HCT116 (cell line): ENCODE measurements around the gene SLC35G2. TPM values are rescaled to one million over a fixed set of nuclear protein-coding genes. Genes with fewer than 3 reads are reported as not detected.

Source experiments
- ATAC-seq: fragments of 200-7000 bp; cut with Tn5 transposase; 2 replicates; pipeline ENCODE4 v1.9.1; 2020; ENCODE audit warnings: mild to moderate bottlenecking, moderate library complexity
- BruUV-seq: library from RNA; stranded (reverse); fragments of 400-500 nt; replicated peaks from 2 replicates; lab custom pipeline; 2021; lab: Mats Ljungman, UMichigan
- CTCF ChIA-PET: fragments of 300-600 bp; sonication (Branson Sonifier 250); formaldehyde crosslinking; loops from one replicate; lab custom pipeline; 2021; ENCODE audit warnings: antibody characterized with exemption; lab: Charles Lee
- POLR2A ChIA-PET: fragments of 300-600, 350-600 bp; sonication (Branson Sonifier 250); formaldehyde crosslinking; loops from one replicate; lab custom pipeline; 2021; ENCODE audit warnings: antibody characterized with exemption; lab: Charles Lee
- RAD21 ChIA-PET, 2 experiments: fragments of 300-600 bp; sonication (Branson Sonifier 250); formaldehyde crosslinking; loops; one replicate each; lab custom pipeline; 2023; ENCODE audit warnings: low total read pairs in 2 of 2; ENCODE audit not compliant: uncharacterized antibody in 2 of 2, unreplicated experiment in 2 of 2, low non-redundant PET in 1 of 2; lab: Charles Lee
- DNase-seq: peaks from one replicate; pipeline ENCODE4 v3.0.0-alpha.2; 2010; ENCODE audit warnings: low read depth, low spot score
- H2AFZ ChIP-seq: fragments of 200-600 bp; shearing (Covaris generic), sonication (generic); 2 replicates; pipeline ENCODE4 v1.6.1; 2017; ENCODE audit warnings: low read depth, mixed run types, mixed read lengths, antibody characterized with exemption, low read length; ENCODE audit not compliant: poor library complexity, severe bottlenecking
- H3K27ac ChIP-seq: 2 replicates; pipeline ENCODE4 v1.5.1; 2012; ENCODE audit warnings: low read depth, low read length
- H3K27me3 ChIP-seq: fragments of 200-600 bp; sonication (generic); 2 replicates; pipeline ENCODE4 v1.6.1; 2016; ENCODE audit warnings: mixed run types, low read length, mixed read lengths; ENCODE audit not compliant: insufficient read depth
- H3K36me3 ChIP-seq, 2 experiments: fragments of 200-500 bp in 1 of 2; fragments of 200-600 bp in 1 of 2; sonication (Bioruptor generic) in 1 of 2; sonication (generic) in 1 of 2; 2 replicates each; pipeline versions ENCODE4 v1.5.1 to v1.6.1; 2014 to 2016; ENCODE audit warnings: low read length in 2 of 2, inconsistent platforms in 1 of 2, mixed read lengths in 1 of 2, mixed run types in 1 of 2; ENCODE audit not compliant: insufficient read depth in 2 of 2, control insufficient read depth in 1 of 2
- H3K4me1 ChIP-seq, 2 experiments: fragments of 200-600 bp in 1 of 2; sonication (generic) in 1 of 2; 2 replicates each; pipeline versions ENCODE4 v1.5.1 to v1.6.1; 2012 to 2017; ENCODE audit warnings: low read length in 2 of 2, inconsistent platforms in 1 of 2, mild to moderate bottlenecking in 1 of 2, mixed read lengths in 1 of 2, mixed run types in 1 of 2, moderate library complexity in 1 of 2; ENCODE audit not compliant: insufficient read depth in 2 of 2, control insufficient read depth in 1 of 2
- H3K4me2 ChIP-seq: fragments of 200-600 bp; sonication (generic); 2 replicates; pipeline ENCODE4 v1.6.1; 2017; ENCODE audit warnings: mixed run types, low read length, mixed read lengths
- H3K4me3 ChIP-seq, 2 experiments: fragments of 200-600 bp in 1 of 2; sonication (generic) in 1 of 2; replicated peaks in 1 of 2; 2 replicates each; pipeline ENCODE4 v1.5.1; 2011 to 2016; ENCODE audit warnings: low read length in 2 of 2, control low read depth in 1 of 2, low read depth in 1 of 2, mild to moderate bottlenecking in 1 of 2, mixed read lengths in 1 of 2, mixed run types in 1 of 2
- H3K79me2 ChIP-seq: fragments of 200-600 bp; sonication (generic); 2 replicates; pipeline ENCODE4 v1.6.1; 2017; ENCODE audit warnings: mild to moderate bottlenecking, mixed run types, low read length, moderate library complexity, mixed read lengths; ENCODE audit not compliant: insufficient read depth
- H3K9ac ChIP-seq: fragments of 200-600 bp; sonication (generic); 2 replicates; pipeline ENCODE4 v1.6.1; 2016; ENCODE audit warnings: low read length, mixed read lengths
- H3K9me2 ChIP-seq: fragments of 200-600 bp; sonication (generic), shearing (Covaris generic); 2 replicates; pipeline ENCODE4 v1.6.1; 2017; ENCODE audit warnings: mixed run types, mild to moderate bottlenecking, moderate library complexity; ENCODE audit not compliant: insufficient read depth
- H3K9me3 ChIP-seq, 2 experiments: fragments of 200-500 bp in 1 of 2; fragments of 200-600 bp in 1 of 2; sonication (Bioruptor generic) in 1 of 2; sonication (generic) in 1 of 2; 2 replicates each; pipeline ENCODE4 v1.6.1; 2014 to 2017; ENCODE audit warnings: low read length in 2 of 2, mixed read lengths in 2 of 2, inconsistent platforms in 1 of 2, low read depth in 1 of 2, mild to moderate bottlenecking in 1 of 2, mixed run types in 1 of 2, moderate library complexity in 1 of 2; ENCODE audit not compliant: control insufficient read depth in 1 of 2, insufficient read depth in 1 of 2
- H4K20me1 ChIP-seq: fragments of 200-600 bp; sonication (generic), shearing (Covaris generic); 2 replicates; pipeline ENCODE4 v1.6.1; 2017; ENCODE audit warnings: mixed run types, mild to moderate bottlenecking, moderate library complexity; ENCODE audit not compliant: insufficient read depth
- CEBPB ChIP-seq: IDR thresholded peaks from 2 replicates; pipeline ENCODE4 v1.6.1; 2012; ENCODE audit warnings: low read depth
- CTCF ChIP-seq, 3 experiments: fragments of 200-600 bp in 1 of 3; sonication (generic) in 1 of 3; IDR thresholded peaks in 2 of 3; conservative IDR thresholded peaks in 1 of 3; 2 replicates each; pipeline ENCODE4 v1.5.1; 2012 to 2017; ENCODE audit warnings: low read depth in 2 of 3, low read length in 2 of 3, antibody characterized with exemption in 1 of 3, borderline replicate concordance in 1 of 3, control low read depth in 1 of 3, mild to moderate bottlenecking in 1 of 3, mixed read lengths in 1 of 3, mixed run types in 1 of 3, moderate library complexity in 1 of 3; ENCODE audit not compliant: insufficient read depth in 1 of 3
- EGR1 ChIP-seq: IDR thresholded peaks from 2 replicates; pipeline ENCODE4 v1.6.1; 2012; ENCODE audit warnings: low read depth
- EZH2 ChIP-seq: fragments of 200-600 bp; sonication (generic); IDR thresholded peaks from 2 replicates; pipeline ENCODE4 v1.6.1; 2017; ENCODE audit warnings: antibody characterized with exemption, mixed run types
- EZH2phosphoT487 ChIP-seq: fragments of 200-600 bp; IDR thresholded peaks from 2 replicates; pipeline ENCODE4 v1.6.1; 2018; ENCODE audit warnings: antibody characterized with exemption, borderline replicate concordance
- FOSL1 ChIP-seq: IDR thresholded peaks from 2 replicates; pipeline ENCODE4 v1.6.1; 2012; ENCODE audit warnings: low read depth
- POLR2AphosphoS5 ChIP-seq: IDR thresholded peaks from 2 replicates; pipeline ENCODE4 v1.6.1; 2011; ENCODE audit warnings: mild to moderate bottlenecking, low read depth, low read length, moderate library complexity
- REST ChIP-seq: IDR thresholded peaks from 2 replicates; pipeline ENCODE4 v1.6.1; 2012; ENCODE audit warnings: low read depth
- SIN3A ChIP-seq: IDR thresholded peaks from 2 replicates; pipeline ENCODE4 v1.6.1; 2012; ENCODE audit warnings: low read depth
- SP1 ChIP-seq: IDR thresholded peaks from 2 replicates; pipeline ENCODE4 v1.6.1; 2012; ENCODE audit warnings: low read depth
- ZBTB33 ChIP-seq: IDR thresholded peaks from 2 replicates; pipeline ENCODE4 v1.6.1; 2011; ENCODE audit warnings: mild to moderate bottlenecking, low read length, moderate library complexity; ENCODE audit not compliant: insufficient replicate concordance; ENCODE audit errors: extremely low read depth
- ZFX ChIP-seq: fragments of 450-650 bp; IDR thresholded peaks from 2 replicates; pipeline ENCODE4 v1.6.1; 2017
- ZNF274 ChIP-seq: fragments of 200-500 bp; sonication (Bioruptor generic); IDR thresholded peaks from 2 replicates; pipeline ENCODE4 v1.6.1; 2014; ENCODE audit warnings: mild to moderate bottlenecking, low read depth, low read length, inconsistent platforms
- intact Hi-C: fragments of 100-400 bp; cut with micrococcal nuclease; formaldehyde crosslinking; loops from 2 replicates; pipeline ENCODE4 v1.10.0; 2022
- total RNA-seq: library from RNA; stranded (reverse); gene quantifications from one replicate; pipeline ENCODE4 v1.2.1, GENCODE V29; 2021; ENCODE audit not compliant: unreplicated experiment

Gene SLC35G2
- total RNA-seq, 1 experiment from 2014 or later = 3.3 TPM

GRCh38 chr3:136898954-136899353 is 80.0 kb downstream of the SLC35G2 start:
- BruUV-seq = no TSS peak
- no peaks in the 10 kb centered on the region for H4K20me1 ChIP-seq
- no peaks in the 10 kb centered on the region for H3K27me3 ChIP-seq
- H3K9ac ChIP-seq = no peak overlapping the region
- no peak overlapping the region for H2AFZ ChIP-seq
- CTCF ChIA-PET = interaction anchor here (1.4 kb wide), 1 partner anchor 115 kb away, joined by 3 read pairs; no protein-coding TSS in a partner anchor
- DNase-seq = no peak
- no peak for TF ChIP-seq EZH2phosphoT487
- TF ChIP-seq SIN3A = no peak
- no peak overlapping the region for H3K4me2 ChIP-seq
- no peak overlapping the region for H3K4me3 ChIP-seq
- H3K9me3 ChIP-seq = no peaks in the 10 kb centered on the region
- no peak for ATAC-seq
- no peaks in the 10 kb centered on the region for H3K36me3 ChIP-seq
- H3K27ac ChIP-seq = no peak overlapping the region
- RAD21 ChIA-PET = no interaction called here
- intact Hi-C loops = no loop called here
- H3K9me2 ChIP-seq = no peaks in the 10 kb centered on the region
- POLR2A ChIA-PET = no interaction called here
- peaks cover 0 to 1% of the 10 kb centered on the region in 2 experiments; a peak in 1 of 4 replicates for H3K4me1 ChIP-seq
- peaks cover 97% of the 10 kb centered on the region for H3K79me2 ChIP-seq

- Histone ChIP-seq H2AFZ (no peak overlapping the region), H3K9me2 (no peaks in the 10 kb centered on the region), H3K4me2 (no peak overlapping the region), H3K9me3 (no peaks in the 10 kb centered on the region), H4K20me1 (no peaks in the 10 kb centered on the region), H3K36me3 (no peaks in the 10 kb centered on the region), H3K27ac (no peak overlapping the region), H3K4me1 (no peaks in the 10 kb centered on the region), H3K79me2 (peaks cover 97% of the 10 kb centered on the region), H3K27me3 (no peaks in the 10 kb centered on the region), H3K9ac (no peak overlapping the region), H3K4me3 (no peak overlapping the region)
- CTCF ChIA-PET = no interaction called here
- ATAC-seq (no peak), DNase-seq (no peak)
- intact Hi-C loops = no loop called here
- POLR2A ChIA-PET = no interaction called here
- RAD21 ChIA-PET = no interaction called here
- no TSS peak for BruUV-seq
- TF ChIP-seq EGR1 (no peak), SP1 (no peak), EZH2phosphoT487 (no peak), EZH2 (no peak), FOSL1 (no peak), ZBTB33 (no peak), CEBPB (no peak), ZNF274 (no peak), REST (no peak), CTCF (IDR thresholded peaks at IDR 0.05 in 2 of 3, conservative IDR thresholded peaks at IDR 0.05 in 1 of 3; ENCODE audit: borderline replicate concordance in 1 of 3, insufficient read depth in 1 of 3, low read depth in 2 of 3, low read length in 2 of 3) (no peak), ZFX (no peak), POLR2AphosphoS5 (no peak)
Observed at GRCh38 chr3:136899622-136900158, 80.8 kb downstream of the SLC35G2 start.
